ENCODE results near the gene TBX2. TPM values are rescaled to one million over a fixed set of nuclear protein-coding genes. Genes with fewer than 3 reads are reported as not detected.
A peak's percentile ranks its signal among the peaks of the same experiment; 100 is the strongest.

The TBX2 gene
- total and polyA plus RNA-seq, 2 of the 13 experiments (the other 11 are each of a cell fraction or from before 2014, with no cell fraction given) = 2.8 to 15.3 TPM

GRCh38 chr17:61399131-61400065 lies at the start of gene TBX2 (continued):
- no peak for TF ChIP-seq ZBTB40 (IDR thresholded peaks at IDR 0.05)
- TF ChIP-seq ZBTB40 (CRISPR knock-in tag; IDR thresholded peaks at IDR 0.05) = peak; percentile 37; the same call in 1 of the 2 replicates
- TF ChIP-seq SOX6 (IDR thresholded peaks at IDR 0.05) = no peak
- TF ChIP-seq SOX6 (CRISPR knock-in tag; IDR thresholded peaks at IDR 0.05) = peak; percentile 23
- TF ChIP-seq PRMT3 (CRISPR knock-in tag; IDR thresholded peaks at IDR 0.05; ENCODE audit: borderline replicate concordance, low read depth) = no peak
- TF ChIP-seq SMAD9 (CRISPR knock-in tag; IDR thresholded peaks at IDR 0.05) = no peak
- no peak for TF ChIP-seq PTBP1 (IDR thresholded peaks at IDR 0.05; ENCODE audit: low read depth, low read length, poor library complexity, severe bottlenecking)
- TF ChIP-seq NFE2 (CRISPR knock-in tag; IDR thresholded peaks at IDR 0.05) = no peak
- TF ChIP-seq HMG20B (CRISPR knock-in tag; conservative IDR thresholded peaks at IDR 0.05) = peak; percentile 21; the same call in 1 of the 2 replicates
- TF ChIP-seq ZHX1 (CRISPR knock-in tag; IDR thresholded peaks at IDR 0.05; ENCODE audit: low read depth) = no peak
- TF ChIP-seq, protein P1, sequence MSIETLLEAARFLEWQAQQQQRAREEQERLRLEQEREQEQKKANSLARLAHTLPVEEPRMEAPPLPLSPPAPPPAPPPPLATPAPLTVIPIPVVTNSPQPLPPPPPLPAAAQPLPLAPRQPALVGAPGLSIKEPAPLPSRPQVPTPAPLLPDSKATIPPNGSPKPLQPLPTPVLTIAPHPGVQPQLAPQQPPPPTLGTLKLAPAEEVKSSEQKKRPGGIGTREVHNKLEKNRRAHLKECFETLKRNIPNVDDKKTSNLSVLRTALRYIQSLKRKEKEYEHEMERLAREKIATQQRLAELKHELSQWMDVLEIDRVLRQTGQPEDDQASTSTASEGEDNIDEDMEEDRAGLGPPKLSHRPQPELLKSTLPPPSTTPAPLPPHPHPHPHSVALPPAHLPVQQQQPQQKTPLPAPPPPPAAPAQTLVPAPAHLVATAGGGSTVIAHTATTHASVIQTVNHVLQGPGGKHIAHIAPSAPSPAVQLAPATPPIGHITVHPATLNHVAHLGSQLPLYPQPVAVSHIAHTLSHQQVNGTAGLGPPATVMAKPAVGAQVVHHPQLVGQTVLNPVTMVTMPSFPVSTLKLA (IDR thresholded peaks at IDR 0.05) = no peak
